SK-N-SH treated with all-trans-retinoic acid at 6 μM for 48 hours (cell line): ENCODE measurements around the gene SURF1.

Source experiments
- ATAC-seq: fragments of 200-7000 bp; cut with Tn5 transposase; 3 replicates; pipeline ENCODE4 v1.9.1; 2020; ENCODE audit warnings: mild to moderate bottlenecking, moderate library complexity
- ARNTL ChIP-seq: fragments of 450-650 bp; formaldehyde crosslinking; IDR thresholded peaks from 2 replicates; pipeline ENCODE4 v1.5.0; 2020; ENCODE audit warnings: low read depth, mild to moderate bottlenecking, moderate library complexity, borderline replicate concordance
- BACH2 ChIP-seq: fragments of 250-450 bp; sonication (Bioruptor Pico); IDR thresholded peaks from 2 replicates; pipeline ENCODE4 v1.9.0; 2021; ENCODE audit warnings: mild to moderate bottlenecking, borderline replicate concordance
- CSDC2 ChIP-seq: fragments of 250-450 bp; sonication (Bioruptor Pico); IDR thresholded peaks from 2 replicates; pipeline ENCODE4 v1.5.0; 2020; ENCODE audit warnings: mild to moderate bottlenecking, moderate library complexity
- ESRRG ChIP-seq: fragments of 250-450 bp; sonication (Bioruptor Pico); IDR thresholded peaks from 2 replicates; pipeline ENCODE4 v1.6.1; 2021; ENCODE audit warnings: mild to moderate bottlenecking
- ISL1 ChIP-seq: fragments of 250-450 bp; sonication (Bioruptor Pico); IDR thresholded peaks from 2 replicates; pipeline ENCODE4 v2.1.2; 2022; ENCODE audit warnings: mild to moderate bottlenecking, moderate library complexity
- PPARA ChIP-seq: fragments of 250-450 bp; sonication (Bioruptor Pico); IDR thresholded peaks from 2 replicates; pipeline ENCODE4 v1.5.0; 2020; ENCODE audit warnings: mild to moderate bottlenecking, borderline replicate concordance
- RARB ChIP-seq: fragments of 250-450 bp; sonication (Bioruptor Pico); IDR thresholded peaks from 2 replicates; pipeline ENCODE4 v1.8.0; 2021; ENCODE audit warnings: mild to moderate bottlenecking, moderate library complexity
- SNAI2 ChIP-seq: fragments of 250-450 bp; sonication (Bioruptor Pico); IDR thresholded peaks from 2 replicates; pipeline ENCODE4 v1.5.0; 2020; ENCODE audit warnings: mild to moderate bottlenecking, moderate library complexity
- TOX ChIP-seq: fragments of 250-450 bp; sonication (Bioruptor Pico); IDR thresholded peaks from 2 replicates; pipeline ENCODE4 v1.8.0; 2021; ENCODE audit warnings: mild to moderate bottlenecking, moderate library complexity, borderline replicate concordance
- ZFP3 ChIP-seq: fragments of 250-450 bp; sonication (Bioruptor Pico); IDR thresholded peaks from 2 replicates; pipeline ENCODE4 v1.5.0; 2020; ENCODE audit warnings: mild to moderate bottlenecking, moderate library complexity
- ZNF565 ChIP-seq: fragments of 450-650 bp; formaldehyde crosslinking; conservative IDR thresholded peaks from 2 replicates; pipeline ENCODE4 v1.5.0; 2020; ENCODE audit warnings: low read depth, mild to moderate bottlenecking, moderate library complexity
- ZNF70 ChIP-seq: fragments of 450-650 bp; formaldehyde crosslinking; IDR thresholded peaks from 2 replicates; pipeline ENCODE4 v1.5.0; 2020; ENCODE audit warnings: mild to moderate bottlenecking, moderate library complexity
- TF ChIP-seq, protein P1 (sequence below): fragments of 250-450 bp; sonication (Bioruptor Pico); IDR thresholded peaks from 2 replicates; pipeline ENCODE4 v1.8.0; 2020; ENCODE audit warnings: mild to moderate bottlenecking, moderate library complexity, borderline replicate concordance
- TF ChIP-seq, protein P2 (sequence below): fragments of 250-450 bp; sonication (Bioruptor Pico); IDR thresholded peaks from 2 replicates; pipeline ENCODE4 v1.8.0; 2021; ENCODE audit warnings: low read depth, mild to moderate bottlenecking, moderate library complexity, borderline replicate concordance
- TF ChIP-seq, protein P3 (sequence below): fragments of 250-450 bp; sonication (Bioruptor Pico); IDR thresholded peaks from 2 replicates; pipeline ENCODE4 v1.5.0; 2020; ENCODE audit warnings: mild to moderate bottlenecking, moderate library complexity
- TF ChIP-seq, protein P4 (sequence below): fragments of 250-450 bp; sonication (Bioruptor Pico); IDR thresholded peaks from 2 replicates; pipeline ENCODE4 v1.5.1; 2021; ENCODE audit warnings: mild to moderate bottlenecking, moderate library complexity
- TF ChIP-seq, protein P5 (sequence below): fragments of 250-450 bp; sonication (Bioruptor Pico); IDR thresholded peaks from 2 replicates; pipeline ENCODE4 v1.5.1; 2020; ENCODE audit warnings: low read depth, mild to moderate bottlenecking, moderate library complexity

Gene SURF1

DNA sequence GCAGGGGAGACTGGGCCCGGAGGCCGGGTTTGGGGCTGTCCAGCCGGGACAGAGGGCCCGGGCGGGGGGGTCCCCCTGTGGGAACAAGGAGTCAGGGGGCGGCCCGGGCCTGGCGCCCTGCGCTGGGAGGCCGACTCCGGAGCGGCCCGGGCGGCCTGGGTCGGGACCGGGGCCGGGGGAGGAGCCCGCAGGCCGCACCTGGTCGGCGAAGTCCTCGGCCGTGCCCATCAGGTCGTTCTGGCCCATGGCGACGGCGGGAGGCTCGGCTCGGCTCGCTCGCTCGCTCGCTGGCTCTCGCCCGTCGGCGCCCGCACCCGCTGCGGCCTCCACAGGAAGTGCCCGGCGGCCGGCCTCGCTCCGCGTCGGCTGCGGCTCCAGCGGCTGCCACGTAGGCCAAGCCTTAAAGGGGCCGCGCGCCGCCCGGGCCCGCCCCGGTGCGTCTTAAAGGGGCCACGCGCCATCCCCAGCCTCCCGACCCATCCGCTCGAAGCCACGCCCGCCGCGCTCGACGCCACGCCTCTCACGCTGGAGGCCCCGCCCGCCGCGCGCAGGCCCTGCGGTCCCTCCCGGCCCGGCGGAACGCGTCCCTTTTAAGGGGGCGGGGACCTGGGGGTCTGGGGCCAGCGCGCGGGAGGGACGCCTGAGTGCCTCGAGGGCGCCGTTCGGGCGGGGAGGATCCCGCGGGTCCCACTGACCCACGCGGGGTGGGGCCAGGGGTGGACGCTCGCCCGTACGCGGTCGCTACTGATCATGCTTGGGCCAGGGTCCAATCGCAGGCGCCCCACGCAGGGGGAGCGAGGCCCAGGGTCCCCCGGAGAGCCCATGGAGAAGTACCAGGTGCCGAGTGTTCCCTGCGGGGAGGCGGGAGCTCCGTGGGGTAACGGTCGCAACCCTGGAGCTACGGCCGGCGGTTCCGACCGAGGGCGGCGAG, 19.7 kb upstream of the SURF1 start, which contains the start of the genes STKLD1 and SURF4:
STKLD1 (plus strand) TSS at position 643 of the 931 bp plus-strand sequence; CDS start at position 751, 108 bp downstream.
SURF4 (minus strand) TSS at position 337 of the 931 bp plus-strand sequence; CDS start at position 246, 91 bp downstream.
- peak; percentile 93 for ATAC-seq
- TF ChIP-seq ZNF565 (CRISPR knock-in tag): no peak
- TF ChIP-seq, protein P1, sequence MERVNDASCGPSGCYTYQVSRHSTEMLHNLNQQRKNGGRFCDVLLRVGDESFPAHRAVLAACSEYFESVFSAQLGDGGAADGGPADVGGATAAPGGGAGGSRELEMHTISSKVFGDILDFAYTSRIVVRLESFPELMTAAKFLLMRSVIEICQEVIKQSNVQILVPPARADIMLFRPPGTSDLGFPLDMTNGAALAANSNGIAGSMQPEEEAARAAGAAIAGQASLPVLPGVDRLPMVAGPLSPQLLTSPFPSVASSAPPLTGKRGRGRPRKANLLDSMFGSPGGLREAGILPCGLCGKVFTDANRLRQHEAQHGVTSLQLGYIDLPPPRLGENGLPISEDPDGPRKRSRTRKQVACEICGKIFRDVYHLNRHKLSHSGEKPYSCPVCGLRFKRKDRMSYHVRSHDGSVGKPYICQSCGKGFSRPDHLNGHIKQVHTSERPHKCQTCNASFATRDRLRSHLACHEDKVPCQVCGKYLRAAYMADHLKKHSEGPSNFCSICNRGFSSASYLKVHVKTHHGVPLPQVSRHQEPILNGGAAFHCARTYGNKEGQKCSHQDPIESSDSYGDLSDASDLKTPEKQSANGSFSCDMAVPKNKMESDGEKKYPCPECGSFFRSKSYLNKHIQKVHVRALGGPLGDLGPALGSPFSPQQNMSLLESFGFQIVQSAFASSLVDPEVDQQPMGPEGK (CRISPR knock-in tag): no peak
- TF ChIP-seq, protein P2, sequence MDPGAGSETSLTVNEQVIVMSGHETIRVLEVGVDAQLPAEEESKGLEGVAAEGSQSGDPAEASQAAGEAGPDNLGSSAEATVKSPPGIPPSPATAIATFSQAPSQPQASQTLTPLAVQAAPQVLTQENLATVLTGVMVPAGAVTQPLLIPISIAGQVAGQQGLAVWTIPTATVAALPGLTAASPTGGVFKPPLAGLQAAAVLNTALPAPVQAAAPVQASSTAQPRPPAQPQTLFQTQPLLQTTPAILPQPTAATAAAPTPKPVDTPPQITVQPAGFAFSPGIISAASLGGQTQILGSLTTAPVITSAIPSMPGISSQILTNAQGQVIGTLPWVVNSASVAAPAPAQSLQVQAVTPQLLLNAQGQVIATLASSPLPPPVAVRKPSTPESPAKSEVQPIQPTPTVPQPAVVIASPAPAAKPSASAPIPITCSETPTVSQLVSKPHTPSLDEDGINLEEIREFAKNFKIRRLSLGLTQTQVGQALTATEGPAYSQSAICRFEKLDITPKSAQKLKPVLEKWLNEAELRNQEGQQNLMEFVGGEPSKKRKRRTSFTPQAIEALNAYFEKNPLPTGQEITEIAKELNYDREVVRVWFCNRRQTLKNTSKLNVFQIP: no peak
- no peak for TF ChIP-seq ZFP3
- TF ChIP-seq, protein P3, sequence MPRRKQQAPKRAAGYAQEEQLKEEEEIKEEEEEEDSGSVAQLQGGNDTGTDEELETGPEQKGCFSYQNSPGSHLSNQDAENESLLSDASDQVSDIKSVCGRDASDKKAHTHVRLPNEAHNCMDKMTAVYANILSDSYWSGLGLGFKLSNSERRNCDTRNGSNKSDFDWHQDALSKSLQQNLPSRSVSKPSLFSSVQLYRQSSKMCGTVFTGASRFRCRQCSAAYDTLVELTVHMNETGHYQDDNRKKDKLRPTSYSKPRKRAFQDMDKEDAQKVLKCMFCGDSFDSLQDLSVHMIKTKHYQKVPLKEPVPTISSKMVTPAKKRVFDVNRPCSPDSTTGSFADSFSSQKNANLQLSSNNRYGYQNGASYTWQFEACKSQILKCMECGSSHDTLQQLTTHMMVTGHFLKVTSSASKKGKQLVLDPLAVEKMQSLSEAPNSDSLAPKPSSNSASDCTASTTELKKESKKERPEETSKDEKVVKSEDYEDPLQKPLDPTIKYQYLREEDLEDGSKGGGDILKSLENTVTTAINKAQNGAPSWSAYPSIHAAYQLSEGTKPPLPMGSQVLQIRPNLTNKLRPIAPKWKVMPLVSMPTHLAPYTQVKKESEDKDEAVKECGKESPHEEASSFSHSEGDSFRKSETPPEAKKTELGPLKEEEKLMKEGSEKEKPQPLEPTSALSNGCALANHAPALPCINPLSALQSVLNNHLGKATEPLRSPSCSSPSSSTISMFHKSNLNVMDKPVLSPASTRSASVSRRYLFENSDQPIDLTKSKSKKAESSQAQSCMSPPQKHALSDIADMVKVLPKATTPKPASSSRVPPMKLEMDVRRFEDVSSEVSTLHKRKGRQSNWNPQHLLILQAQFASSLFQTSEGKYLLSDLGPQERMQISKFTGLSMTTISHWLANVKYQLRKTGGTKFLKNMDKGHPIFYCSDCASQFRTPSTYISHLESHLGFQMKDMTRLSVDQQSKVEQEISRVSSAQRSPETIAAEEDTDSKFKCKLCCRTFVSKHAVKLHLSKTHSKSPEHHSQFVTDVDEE: no peak
- no peak for TF ChIP-seq ISL1

DNA sequence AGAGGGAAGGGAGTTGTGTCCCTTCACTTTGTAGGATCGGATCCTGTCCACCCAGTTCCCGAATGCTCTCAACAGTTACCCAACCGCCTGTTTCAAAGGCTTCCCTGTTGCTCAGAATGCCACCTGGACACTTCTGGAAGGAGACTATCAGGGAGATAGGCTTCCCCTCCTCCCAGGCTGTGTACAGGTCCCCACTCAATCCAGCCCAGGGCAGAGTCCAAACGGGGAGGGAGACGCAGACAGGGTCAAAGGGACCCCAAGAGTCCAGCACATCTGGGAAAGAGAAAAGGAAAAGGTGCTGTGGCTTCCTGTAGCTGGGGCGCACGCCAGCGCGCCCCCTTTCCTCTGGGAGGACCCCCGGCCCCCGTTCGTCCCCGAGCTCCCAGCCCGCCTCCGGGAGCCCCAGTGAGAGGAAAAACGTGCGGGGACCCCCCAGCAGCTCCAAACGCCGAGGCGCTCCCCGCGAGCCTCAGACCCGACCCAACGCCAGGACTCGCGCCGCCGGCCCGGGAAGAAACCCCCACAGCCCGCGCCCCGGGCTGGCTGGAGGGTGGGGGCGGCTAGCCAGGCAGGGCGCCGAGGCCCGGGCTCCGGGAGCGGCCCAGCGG, 18.9 kb upstream of the SURF1 start:
- TF ChIP-seq ZNF70 (CRISPR knock-in tag): no peak
- no peak for TF ChIP-seq RARB (CRISPR knock-in tag)
- TF ChIP-seq, protein P4, sequence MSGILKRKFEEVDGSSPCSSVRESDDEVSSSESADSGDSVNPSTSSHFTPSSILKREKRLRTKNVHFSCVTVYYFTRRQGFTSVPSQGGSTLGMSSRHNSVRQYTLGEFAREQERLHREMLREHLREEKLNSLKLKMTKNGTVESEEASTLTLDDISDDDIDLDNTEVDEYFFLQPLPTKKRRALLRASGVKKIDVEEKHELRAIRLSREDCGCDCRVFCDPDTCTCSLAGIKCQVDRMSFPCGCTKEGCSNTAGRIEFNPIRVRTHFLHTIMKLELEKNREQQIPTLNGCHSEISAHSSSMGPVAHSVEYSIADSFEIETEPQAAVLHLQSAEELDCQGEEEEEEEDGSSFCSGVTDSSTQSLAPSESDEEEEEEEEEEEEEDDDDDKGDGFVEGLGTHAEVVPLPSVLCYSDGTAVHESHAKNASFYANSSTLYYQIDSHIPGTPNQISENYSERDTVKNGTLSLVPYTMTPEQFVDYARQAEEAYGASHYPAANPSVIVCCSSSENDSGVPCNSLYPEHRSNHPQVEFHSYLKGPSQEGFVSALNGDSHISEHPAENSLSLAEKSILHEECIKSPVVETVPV: no peak
- TF ChIP-seq, protein P5, sequence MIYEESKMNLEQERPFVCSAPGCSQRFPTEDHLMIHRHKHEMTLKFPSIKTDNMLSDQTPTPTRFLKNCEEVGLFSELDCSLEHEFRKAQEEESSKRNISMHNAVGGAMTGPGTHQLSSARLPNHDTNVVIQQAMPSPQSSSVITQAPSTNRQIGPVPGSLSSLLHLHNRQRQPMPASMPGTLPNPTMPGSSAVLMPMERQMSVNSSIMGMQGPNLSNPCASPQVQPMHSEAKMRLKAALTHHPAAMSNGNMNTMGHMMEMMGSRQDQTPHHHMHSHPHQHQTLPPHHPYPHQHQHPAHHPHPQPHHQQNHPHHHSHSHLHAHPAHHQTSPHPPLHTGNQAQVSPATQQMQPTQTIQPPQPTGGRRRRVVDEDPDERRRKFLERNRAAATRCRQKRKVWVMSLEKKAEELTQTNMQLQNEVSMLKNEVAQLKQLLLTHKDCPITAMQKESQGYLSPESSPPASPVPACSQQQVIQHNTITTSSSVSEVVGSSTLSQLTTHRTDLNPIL (CRISPR knock-in tag): no peak
- TF ChIP-seq, protein P1 (CRISPR knock-in tag): no peak
- no peak for TF ChIP-seq TOX (CRISPR knock-in tag)
- no peak for TF ChIP-seq ARNTL
- peak; percentile 32 for ATAC-seq

DNA sequence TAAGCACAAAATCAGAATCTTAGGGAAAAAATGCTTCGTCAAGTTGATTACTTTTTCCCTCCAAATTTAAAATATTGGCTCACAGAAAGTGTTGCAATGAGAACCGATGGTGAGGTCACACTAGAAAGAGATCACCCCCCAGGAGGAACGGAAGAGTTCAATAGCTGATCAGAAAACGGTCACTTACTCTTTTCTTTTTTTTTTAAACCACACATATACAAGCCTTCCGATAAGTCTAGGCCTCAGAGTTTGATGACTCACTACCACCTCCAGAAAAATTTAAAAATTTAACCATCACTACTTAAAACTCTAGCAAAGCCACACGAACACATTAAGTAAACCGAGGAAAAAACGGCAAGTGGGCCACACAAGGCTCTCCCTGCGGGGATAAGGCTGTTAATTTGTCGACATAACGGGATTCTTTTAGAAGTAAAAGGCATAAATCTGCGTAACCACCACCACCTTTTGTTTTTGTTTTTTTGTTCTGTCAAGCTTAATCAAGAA, 18.4 kb upstream of the SURF1 start:
- no peak for ATAC-seq
- TF ChIP-seq, protein P3: no peak
- TF ChIP-seq, protein P4: no peak
- TF ChIP-seq SNAI2 (CRISPR knock-in tag) (no peak), BACH2 (CRISPR knock-in tag) (no peak), PPARA (CRISPR knock-in tag) (no peak), ESRRG (CRISPR knock-in tag) (no peak), CSDC2 (CRISPR knock-in tag) (no peak)
- TF ChIP-seq, protein P5 (CRISPR knock-in tag): no peak
